Epithelial cell of esophagus (primary cell): ENCODE results near the gene OR5A2.
"Not testable (repeated sequence)": the region's sequence is repeated elsewhere in the genome, so short reads cannot be mapped to it uniquely, and the experiment has no call there.

ENCODE experiments used
- DNase-seq: peaks from one replicate; pipeline ENCODE4 v3.0.0; 2010; ENCODE audit warnings: low read depth
- H3K4me3 ChIP-seq: 2 replicates; pipeline ENCODE4 v1.5.1; 2011; ENCODE audit warnings: mild to moderate bottlenecking, low read length, control low read depth
- TF ChIP-seq, protein P1 (sequence below): IDR thresholded peaks from 2 replicates; pipeline ENCODE4 v1.5.1; 2011; ENCODE audit warnings: low read depth, mild to moderate bottlenecking, low read length, control low read depth, inconsistent platforms; ENCODE audit not compliant: insufficient read depth; ENCODE audit errors: missing control alignments

OR5A2 gene

DNA sequence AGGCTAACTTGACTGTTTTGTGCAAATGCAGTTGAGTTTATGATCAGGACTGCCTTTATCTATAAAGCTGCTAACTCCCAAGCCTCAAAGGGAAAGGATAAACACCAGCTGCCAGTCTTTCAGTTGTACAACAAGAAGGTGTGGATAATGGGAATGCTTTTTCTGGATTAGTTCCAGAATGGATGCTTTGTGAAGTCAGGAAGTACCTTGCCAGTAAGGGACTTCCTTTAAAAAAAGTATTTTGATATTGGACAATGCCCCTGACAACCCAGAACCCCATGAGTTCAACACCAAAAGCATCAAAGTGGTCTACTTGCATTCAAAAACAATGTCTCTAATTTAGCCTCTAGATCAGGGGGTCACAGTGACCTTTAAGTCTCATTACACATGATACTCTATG lies 32.0 kb downstream of the OR5A2 start:
- DNase-seq = no peak
- TF ChIP-seq, protein P1, sequence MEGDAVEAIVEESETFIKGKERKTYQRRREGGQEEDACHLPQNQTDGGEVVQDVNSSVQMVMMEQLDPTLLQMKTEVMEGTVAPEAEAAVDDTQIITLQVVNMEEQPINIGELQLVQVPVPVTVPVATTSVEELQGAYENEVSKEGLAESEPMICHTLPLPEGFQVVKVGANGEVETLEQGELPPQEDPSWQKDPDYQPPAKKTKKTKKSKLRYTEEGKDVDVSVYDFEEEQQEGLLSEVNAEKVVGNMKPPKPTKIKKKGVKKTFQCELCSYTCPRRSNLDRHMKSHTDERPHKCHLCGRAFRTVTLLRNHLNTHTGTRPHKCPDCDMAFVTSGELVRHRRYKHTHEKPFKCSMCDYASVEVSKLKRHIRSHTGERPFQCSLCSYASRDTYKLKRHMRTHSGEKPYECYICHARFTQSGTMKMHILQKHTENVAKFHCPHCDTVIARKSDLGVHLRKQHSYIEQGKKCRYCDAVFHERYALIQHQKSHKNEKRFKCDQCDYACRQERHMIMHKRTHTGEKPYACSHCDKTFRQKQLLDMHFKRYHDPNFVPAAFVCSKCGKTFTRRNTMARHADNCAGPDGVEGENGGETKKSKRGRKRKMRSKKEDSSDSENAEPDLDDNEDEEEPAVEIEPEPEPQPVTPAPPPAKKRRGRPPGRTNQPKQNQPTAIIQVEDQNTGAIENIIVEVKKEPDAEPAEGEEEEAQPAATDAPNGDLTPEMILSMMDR = no peak
- H3K4me3 ChIP-seq = no peak overlapping the region

DNA sequence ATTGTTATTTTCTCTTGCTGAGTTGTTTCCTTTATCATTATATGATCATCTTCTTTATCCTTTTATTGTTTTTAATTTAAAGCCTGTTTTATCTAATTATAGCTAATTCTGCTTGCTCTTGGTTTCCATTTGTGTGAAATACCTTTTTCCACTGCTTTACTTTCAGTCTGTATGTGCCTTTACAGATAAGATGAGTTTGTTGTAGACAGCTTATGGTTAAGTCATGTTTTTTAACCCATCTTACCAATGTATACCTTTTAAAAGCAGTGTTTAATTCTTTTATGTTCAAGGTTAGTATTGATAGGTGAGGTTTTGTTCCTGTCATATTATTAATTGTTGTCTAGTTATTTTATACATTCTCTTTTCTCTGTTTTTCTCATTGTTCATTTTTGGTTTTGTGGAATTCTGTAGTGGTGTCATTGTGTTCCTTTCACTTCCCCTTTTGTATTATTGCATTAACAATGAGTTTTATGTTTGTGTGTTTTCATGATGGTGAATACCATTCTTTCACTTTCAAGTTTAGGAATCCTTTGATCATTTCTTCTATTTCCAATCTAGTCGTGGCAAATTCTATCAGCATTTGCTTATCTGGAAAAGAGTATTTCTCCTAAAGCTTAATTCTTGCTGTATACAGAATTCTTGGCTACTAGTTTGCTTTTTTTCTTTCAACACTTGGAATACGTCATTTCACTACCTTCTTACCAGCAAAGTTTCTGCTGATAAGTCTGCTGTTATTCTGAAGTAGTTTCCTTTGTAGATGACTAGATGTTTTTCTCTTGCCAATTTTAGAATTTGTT lies 45.8 kb downstream of the OR5A2 start:
- H3K4me3 ChIP-seq = no peak overlapping the region
- DNase-seq = no peak
- TF ChIP-seq, protein P1 = no peak

DNA sequence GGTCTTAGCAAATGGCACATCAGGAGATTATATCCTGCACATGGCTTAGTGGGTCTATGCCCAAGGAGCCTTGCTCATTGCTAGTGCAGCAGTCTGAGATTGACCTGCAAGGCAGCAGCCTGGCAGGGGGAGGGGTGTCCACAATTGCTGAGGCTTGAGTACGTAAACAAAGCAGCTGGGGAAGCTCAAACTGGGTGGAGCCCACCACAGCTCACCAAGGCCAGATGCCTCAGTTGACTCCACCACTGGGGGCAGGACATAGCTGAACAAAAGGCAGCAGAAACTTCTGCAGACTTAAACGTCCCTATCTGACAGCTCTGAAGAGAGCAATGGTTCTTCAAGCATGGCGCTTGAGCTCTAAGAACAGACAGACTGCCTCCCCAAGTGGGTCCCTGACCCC lies 53.9 kb downstream of the OR5A2 start:
- not testable (repeated sequence) for H3K4me3 ChIP-seq, DNase-seq

DNA sequence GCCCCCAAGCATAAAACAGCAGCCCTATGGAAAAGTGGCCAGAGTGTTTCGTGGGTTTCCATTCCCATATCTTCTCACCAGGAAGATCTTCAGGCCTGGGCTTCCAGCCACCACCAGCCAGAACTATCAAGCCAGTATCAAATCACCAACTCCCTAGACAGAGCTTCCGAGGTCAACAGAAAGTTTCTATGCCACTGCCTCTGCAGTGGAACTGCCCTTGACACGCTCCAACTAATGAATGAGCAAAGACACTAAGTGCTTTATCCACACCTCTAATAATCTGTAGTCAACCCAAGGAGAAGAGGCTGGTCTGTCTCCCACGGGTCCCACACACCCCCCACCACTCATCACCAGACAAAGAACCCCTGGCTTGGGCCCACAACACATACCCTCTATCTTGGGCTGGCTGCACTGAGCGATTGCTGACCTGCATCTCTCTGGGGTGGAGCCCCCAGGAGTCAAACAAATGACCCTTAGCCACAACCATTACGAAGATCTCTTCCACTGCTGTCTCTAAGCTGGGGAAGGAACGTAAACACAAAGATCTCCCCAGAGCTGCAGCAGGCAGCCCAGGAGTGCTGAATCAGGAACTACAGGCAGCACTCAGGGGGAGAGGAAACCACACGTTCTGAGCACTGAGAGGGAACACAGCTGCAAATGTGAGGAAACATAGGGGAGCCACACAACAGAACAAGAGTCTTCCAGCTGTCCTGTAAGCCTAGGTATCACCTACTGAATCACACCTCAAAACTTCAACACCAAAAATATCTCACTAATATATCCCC lies 57.8 kb downstream of the OR5A2 start:
- no peak overlapping the region for H3K4me3 ChIP-seq
- no peak for DNase-seq

More for the DNA sequence above, 57.8 kb downstream of the OR5A2 start:
- TF ChIP-seq, protein P1 = no peak
